ENCODE data around the gene NR6A1.
A peak's percentile ranks its signal among the peaks of the same experiment; 100 is the strongest.

NR6A1 gene

DNA sequence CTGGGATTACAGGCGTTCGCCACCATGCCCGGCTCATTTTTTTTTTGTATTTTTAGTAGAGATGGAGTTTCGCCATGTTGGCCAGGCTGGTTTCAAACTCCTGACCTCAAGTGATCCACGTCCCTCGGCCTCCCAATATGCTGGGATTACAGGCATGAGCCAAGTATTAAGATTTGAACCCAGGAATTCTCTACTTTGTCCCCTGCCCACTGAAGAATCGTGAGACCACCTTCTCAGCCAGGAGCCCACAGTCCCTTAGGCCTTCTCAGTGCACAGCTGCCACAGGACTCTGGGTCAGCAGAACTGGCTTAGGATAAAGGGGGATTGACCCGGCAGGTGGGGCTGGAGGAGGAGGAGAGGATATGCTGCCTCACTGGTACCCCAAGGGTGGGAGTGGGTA is 19.2 kb upstream of the NR6A1 start (continued):
- TF ChIP-seq, protein P1, sequence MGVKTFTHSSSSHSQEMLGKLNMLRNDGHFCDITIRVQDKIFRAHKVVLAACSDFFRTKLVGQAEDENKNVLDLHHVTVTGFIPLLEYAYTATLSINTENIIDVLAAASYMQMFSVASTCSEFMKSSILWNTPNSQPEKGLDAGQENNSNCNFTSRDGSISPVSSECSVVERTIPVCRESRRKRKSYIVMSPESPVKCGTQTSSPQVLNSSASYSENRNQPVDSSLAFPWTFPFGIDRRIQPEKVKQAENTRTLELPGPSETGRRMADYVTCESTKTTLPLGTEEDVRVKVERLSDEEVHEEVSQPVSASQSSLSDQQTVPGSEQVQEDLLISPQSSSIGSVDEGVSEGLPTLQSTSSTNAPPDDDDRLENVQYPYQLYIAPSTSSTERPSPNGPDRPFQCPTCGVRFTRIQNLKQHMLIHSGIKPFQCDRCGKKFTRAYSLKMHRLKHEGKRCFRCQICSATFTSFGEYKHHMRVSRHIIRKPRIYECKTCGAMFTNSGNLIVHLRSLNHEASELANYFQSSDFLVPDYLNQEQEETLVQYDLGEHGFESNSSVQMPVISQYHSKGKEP (tag by site-specific recombination; IDR thresholded peaks at IDR 0.05), result no peak

DNA sequence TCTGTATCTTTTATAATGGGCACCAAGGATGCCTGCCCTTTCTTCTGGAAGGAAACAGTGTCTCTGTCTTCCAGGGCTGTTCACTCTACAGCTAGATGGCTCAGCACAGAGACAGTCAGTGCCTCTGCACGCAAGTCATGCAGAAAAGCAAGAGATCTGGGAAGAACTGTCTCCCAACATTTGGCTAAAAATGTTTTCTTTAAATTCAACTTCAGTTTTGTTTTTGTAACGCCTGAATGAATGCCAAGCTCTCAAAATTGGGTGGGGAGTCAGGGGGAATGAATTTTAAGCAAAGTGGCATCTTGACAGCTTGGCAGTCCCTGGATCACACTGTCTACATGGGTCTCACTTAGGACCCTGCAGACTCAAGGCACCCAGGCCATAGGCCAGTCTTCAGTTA is 18.4 kb upstream of the NR6A1 start:
- H3K4me1 ChIP-seq (ENCODE audit: control insufficient read depth, insufficient read depth, low read length), result no peaks in the 10 kb centered on the region

DNA sequence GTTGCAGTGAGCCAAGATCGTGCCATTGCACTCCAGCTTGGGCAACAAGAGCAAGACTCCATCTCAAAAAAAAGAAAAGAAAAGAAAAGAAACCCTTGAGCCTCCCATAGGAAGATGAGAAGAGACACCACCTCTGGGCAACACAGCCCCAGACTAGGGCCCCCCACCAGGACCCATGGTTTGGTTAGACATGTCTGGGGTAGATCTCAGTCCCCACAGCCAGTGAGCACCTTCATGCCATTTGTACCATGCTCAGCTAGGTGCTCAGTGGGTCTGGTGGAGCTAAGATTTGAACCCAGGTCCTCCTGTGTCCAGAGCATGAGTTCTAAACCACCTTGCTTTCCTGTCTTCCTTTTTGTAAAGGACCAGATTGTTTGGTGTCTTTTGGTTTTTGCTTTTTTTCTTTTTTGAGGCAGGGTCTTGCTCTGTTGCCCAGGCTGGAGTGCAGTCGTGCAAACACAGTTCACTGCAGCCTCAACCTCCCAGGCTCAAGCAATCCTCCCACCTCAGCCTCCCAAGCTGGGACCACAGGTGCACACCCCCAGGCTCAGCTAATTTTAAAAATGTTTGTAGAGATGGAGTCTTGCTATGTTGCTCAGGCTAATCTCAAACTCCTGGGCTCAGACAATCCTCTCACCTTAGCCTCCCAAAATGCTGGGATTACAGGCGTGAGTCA is 17.6 kb upstream of the NR6A1 start:
- TF ChIP-seq ZNF121 (tag by site-specific recombination; IDR thresholded peaks at IDR 0.05), result peak; percentile 74
- TF ChIP-seq, protein P2, sequence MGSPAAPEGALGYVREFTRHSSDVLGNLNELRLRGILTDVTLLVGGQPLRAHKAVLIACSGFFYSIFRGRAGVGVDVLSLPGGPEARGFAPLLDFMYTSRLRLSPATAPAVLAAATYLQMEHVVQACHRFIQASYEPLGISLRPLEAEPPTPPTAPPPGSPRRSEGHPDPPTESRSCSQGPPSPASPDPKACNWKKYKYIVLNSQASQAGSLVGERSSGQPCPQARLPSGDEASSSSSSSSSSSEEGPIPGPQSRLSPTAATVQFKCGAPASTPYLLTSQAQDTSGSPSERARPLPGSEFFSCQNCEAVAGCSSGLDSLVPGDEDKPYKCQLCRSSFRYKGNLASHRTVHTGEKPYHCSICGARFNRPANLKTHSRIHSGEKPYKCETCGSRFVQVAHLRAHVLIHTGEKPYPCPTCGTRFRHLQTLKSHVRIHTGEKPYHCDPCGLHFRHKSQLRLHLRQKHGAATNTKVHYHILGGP (tag by site-specific recombination; IDR thresholded peaks at IDR 0.05), result no peak
- Histone ChIP-seq H3K4me3 (ENCODE audit: low read depth, low read length) (no peak overlapping the region), H3K36me3 (ENCODE audit: control insufficient read depth in 2 of 2, insufficient read depth in 1 of 2, low read length in 2 of 2) (no peaks in the 10 kb centered on the region), H3K27ac (ENCODE audit: extremely low read depth, low read depth, low read length) (no peak overlapping the region), H3K4me1 (ENCODE audit: control insufficient read depth, insufficient read depth, low read length) (no peaks in the 10 kb centered on the region), H3K9me3 (ENCODE audit: control insufficient read depth, insufficient read depth, low read depth, low read length) (no peaks in the 10 kb centered on the region)
- POLR2A ChIA-PET, result interaction anchor here (1.3 kb wide), 1 partner anchor 452 kb away, joined by 3 read pairs; the partner anchor contains the start of gene HSPA5
- CTCF ChIA-PET, result interaction anchor here (0.7 to 7.9 kb wide), 9 partner anchors 9 to 67 kb away, joined by 3 to 60 read pairs (median 5); partner anchors contain the start of genes NR6A1, OLFML2A and WDR38

More for the DNA sequence above, 18.4 kb upstream of the NR6A1 start:
- Histone ChIP-seq H3K36me3 (ENCODE audit: control insufficient read depth in 2 of 2, insufficient read depth in 1 of 2, low read length in 2 of 2) (no peaks in the 10 kb centered on the region), H3K9me3 (ENCODE audit: control insufficient read depth, insufficient read depth, low read depth, low read length) (no peaks in the 10 kb centered on the region), H3K4me3 (ENCODE audit: low read depth, low read length) (no peak overlapping the region), H3K27ac (ENCODE audit: extremely low read depth, low read depth, low read length) (no peak overlapping the region)
- ChIA-PET POLR2A (interaction anchor here (1.3 kb wide), 1 partner anchor 452 kb away, joined by 3 read pairs; the partner anchor contains the start of gene HSPA5), CTCF (interaction anchor here (0.6 to 7.9 kb wide), 10 partner anchors 10 to 66 kb away, joined by 3 to 60 read pairs (median 4); partner anchors contain the start of genes NR6A1, OLFML2A and WDR38)
- no peak for TF ChIP-seq ZNF366 (tag by site-specific recombination; conservative IDR thresholded peaks at IDR 0.05)
- TF ChIP-seq ZNF426 (tag by site-specific recombination; IDR thresholded peaks at IDR 0.05), result no peak

DNA sequence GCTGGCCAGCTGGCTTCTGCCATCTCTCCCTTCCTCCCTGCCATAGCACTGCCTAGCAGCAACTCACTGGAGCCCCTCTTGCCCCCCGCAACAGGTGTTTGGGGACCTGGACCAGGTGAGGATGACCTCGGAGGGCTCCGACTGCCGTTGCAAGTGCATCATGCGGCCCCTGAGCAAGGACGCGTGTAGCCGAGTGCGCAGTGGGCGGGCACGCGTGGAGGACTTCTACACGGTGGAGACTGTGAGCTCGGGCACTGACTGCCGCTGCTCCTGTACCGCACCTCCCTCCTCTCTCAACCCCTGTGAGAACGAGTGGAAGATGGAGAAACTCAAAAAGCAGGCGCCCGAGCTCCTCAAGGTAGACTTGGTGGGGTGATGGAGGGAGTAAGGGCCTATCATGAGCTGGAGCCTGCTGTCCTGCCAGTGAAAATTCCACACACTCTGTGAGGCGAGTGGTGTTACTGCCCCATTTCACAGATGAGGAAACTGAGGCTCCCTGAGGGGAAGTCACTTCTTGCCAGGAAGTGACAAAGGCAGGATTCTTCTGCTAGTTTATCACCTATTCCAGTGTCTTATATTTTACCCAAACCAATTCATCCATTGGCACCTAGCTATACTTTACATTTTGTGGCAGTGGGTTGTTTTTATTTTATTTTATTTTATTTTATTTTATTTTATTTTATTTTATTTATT is 15.9 kb upstream of the NR6A1 start:
- Histone ChIP-seq H3K36me3 (ENCODE audit: control insufficient read depth in 2 of 2, insufficient read depth in 1 of 2, low read length in 2 of 2) (no peaks in the 10 kb centered on the region), H3K27ac (ENCODE audit: extremely low read depth, low read depth, low read length) (no peak overlapping the region), H3K9me3 (ENCODE audit: control insufficient read depth, insufficient read depth, low read depth, low read length) (no peaks in the 10 kb centered on the region), H3K4me1 (ENCODE audit: control insufficient read depth, insufficient read depth, low read length) (no peaks in the 10 kb centered on the region), H3K4me3 (ENCODE audit: low read depth, low read length) (no peak overlapping the region)
- POLR2A ChIA-PET, result interaction anchor here (1.0 kb wide), 1 partner anchor 73 kb away, joined by 3 read pairs; no protein-coding TSS in a partner anchor
- TF ChIP-seq SCRT1 (tag by site-specific recombination; IDR thresholded peaks at IDR 0.05; ENCODE audit: borderline replicate concordance), result 0 out of 2 replicates have a peak, but pooled peaks have one; percentile 21
- TF ChIP-seq, protein P3, sequence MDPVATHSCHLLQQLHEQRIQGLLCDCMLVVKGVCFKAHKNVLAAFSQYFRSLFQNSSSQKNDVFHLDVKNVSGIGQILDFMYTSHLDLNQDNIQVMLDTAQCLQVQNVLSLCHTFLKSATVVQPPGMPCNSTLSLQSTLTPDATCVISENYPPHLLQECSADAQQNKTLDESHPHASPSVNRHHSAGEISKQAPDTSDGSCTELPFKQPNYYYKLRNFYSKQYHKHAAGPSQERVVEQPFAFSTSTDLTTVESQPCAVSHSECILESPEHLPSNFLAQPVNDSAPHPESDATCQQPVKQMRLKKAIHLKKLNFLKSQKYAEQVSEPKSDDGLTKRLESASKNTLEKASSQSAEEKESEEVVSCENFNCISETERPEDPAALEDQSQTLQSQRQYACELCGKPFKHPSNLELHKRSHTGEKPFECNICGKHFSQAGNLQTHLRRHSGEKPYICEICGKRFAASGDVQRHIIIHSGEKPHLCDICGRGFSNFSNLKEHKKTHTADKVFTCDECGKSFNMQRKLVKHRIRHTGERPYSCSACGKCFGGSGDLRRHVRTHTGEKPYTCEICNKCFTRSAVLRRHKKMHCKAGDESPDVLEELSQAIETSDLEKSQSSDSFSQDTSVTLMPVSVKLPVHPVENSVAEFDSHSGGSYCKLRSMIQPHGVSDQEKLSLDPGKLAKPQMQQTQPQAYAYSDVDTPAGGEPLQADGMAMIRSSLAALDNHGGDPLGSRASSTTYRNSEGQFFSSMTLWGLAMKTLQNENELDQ (tag by site-specific recombination; IDR thresholded peaks at IDR 0.05; ENCODE audit: low read depth), result no peak
- TF ChIP-seq SCRT2 (tag by site-specific recombination; IDR thresholded peaks at IDR 0.05), result peak; percentile 49
- CTCF ChIA-PET, result interaction anchor here (0.6 to 7.9 kb wide), 4 partner anchors 12 to 65 kb away, joined by 3 to 60 read pairs (median 19); partner anchors contain the start of genes NR6A1 and WDR38

All from HEK293 (cell line).